Calu3 (cell line): Measurements from ENCODE around the gene CDH2. TPM values are rescaled to one million over a fixed set of nuclear protein-coding genes. Genes with fewer than 3 reads are reported as not detected.

Experiments used
- BruUV-seq: library from RNA; stranded (reverse); fragments of 400-500 nt; replicated peaks from 2 replicates; lab custom pipeline; 2021; lab: Mats Ljungman, UMichigan
- CTCF ChIA-PET: fragments of 300-600 bp; sonication (Branson Sonifier 250); formaldehyde crosslinking; loops from one replicate; lab custom pipeline; 2022; ENCODE audit warnings: antibody characterized with exemption; lab: Charles Lee
- DNase-seq: peaks from one replicate; pipeline ENCODE4 v3.0.0; 2022
- H3K27ac Mint-ChIP-seq: one replicate; pipeline ENCODE4 v1.8.0; 2022; ENCODE audit warnings: mixed read lengths; ENCODE audit not compliant: unreplicated experiment
- H3K27me3 Mint-ChIP-seq: one replicate; pipeline ENCODE4 v1.8.0; 2022; ENCODE audit warnings: mixed read lengths; ENCODE audit not compliant: unreplicated experiment
- H3K36me3 Mint-ChIP-seq: one replicate; pipeline ENCODE4 v1.8.0; 2022; ENCODE audit warnings: mild to moderate bottlenecking, moderate library complexity, mixed read lengths; ENCODE audit not compliant: insufficient read depth, unreplicated experiment
- H3K4me1 Mint-ChIP-seq: one replicate; pipeline ENCODE4 v1.8.0; 2022; ENCODE audit warnings: mild to moderate bottlenecking, low read depth, mixed read lengths; ENCODE audit not compliant: unreplicated experiment
- H3K4me3 Mint-ChIP-seq: one replicate; pipeline ENCODE4 v1.8.0; 2022; ENCODE audit warnings: mild to moderate bottlenecking, low read depth, moderate library complexity, mixed read lengths; ENCODE audit not compliant: unreplicated experiment
- H3K9me3 Mint-ChIP-seq: one replicate; pipeline ENCODE4 v1.8.0; 2022; ENCODE audit warnings: low read depth, mixed read lengths; ENCODE audit not compliant: unreplicated experiment
- CTCF ChIP-seq: fragments of 200-600 bp; IDR thresholded peaks from one replicate; pipeline ENCODE4 v1.8.0; 2022; ENCODE audit warnings: antibody characterized with exemption; ENCODE audit not compliant: unreplicated experiment
- intact Hi-C: fragments of 100-400 bp; cut with micrococcal nuclease; formaldehyde crosslinking; loops from one replicate; pipeline ENCODE4 v1.10.0; 2022; ENCODE audit not compliant: unreplicated experiment
- total RNA-seq: library from RNA; stranded (reverse); gene quantifications from 2 replicates; pipeline ENCODE4 v1.2.3, GENCODE V29; 2022

The CDH2 gene
- total RNA-seq, 1 experiment from 2014 or later = 2.3 TPM

GRCh38 chr18:28109781-28110560, 67.0 kb downstream of the CDH2 start:
- Mint-ChIP-seq H3K4me1 (peaks cover 35% of the 10 kb centered on the region), H3K27me3 (no peaks in the 10 kb centered on the region), H3K9me3 (no peaks in the 10 kb centered on the region), H3K27ac (no peak overlapping the region), H3K36me3 (no peaks in the 10 kb centered on the region), H3K4me3 (no peak overlapping the region)
- BruUV-seq = no TSS peak
- no peak for TF ChIP-seq CTCF
- no peak for DNase-seq
- CTCF ChIA-PET = no interaction called here
- intact Hi-C loops = loop anchor here (5.0 kb wide), 2 partner anchors 98 to 188 kb away; no protein-coding TSS in a partner anchor

GRCh38 chr18:28108814-28109213, 68.1 kb downstream of the CDH2 start:
- intact Hi-C loops = loop anchor here (5.0 kb wide), 1 partner anchor 187 kb away; no protein-coding TSS in a partner anchor
- DNase-seq = no peak
- CTCF ChIA-PET = interaction anchor here (0.6 kb wide), 1 partner anchor 856 kb away, joined by 3 read pairs; no protein-coding TSS in a partner anchor
- Mint-ChIP-seq H3K36me3 (no peaks in the 10 kb centered on the region), H3K27ac (no peak overlapping the region), H3K27me3 (no peaks in the 10 kb centered on the region), H3K4me1 (peaks cover 23% of the 10 kb centered on the region), H3K9me3 (no peaks in the 10 kb centered on the region), H3K4me3 (no peak overlapping the region)
- TF ChIP-seq CTCF = no peak
- BruUV-seq = no TSS peak

GRCh38 chr18:28108254-28108653, 68.7 kb downstream of the CDH2 start:
- no peak for DNase-seq
- Mint-ChIP-seq H3K27ac (no peak overlapping the region), H3K4me3 (no peak overlapping the region), H3K4me1 (peaks cover 18% of the 10 kb centered on the region), H3K9me3 (no peaks in the 10 kb centered on the region), H3K27me3 (no peaks in the 10 kb centered on the region), H3K36me3 (no peaks in the 10 kb centered on the region)
- TF ChIP-seq CTCF = no peak
- CTCF ChIA-PET = no interaction called here
- BruUV-seq = no TSS peak
- intact Hi-C loops = loop anchor here (5.0 kb wide), 1 partner anchor 186 kb away; no protein-coding TSS in a partner anchor

GRCh38 chr18:28099237-28099636, 77.7 kb downstream of the CDH2 start:
- no peak overlapping the region for H3K27ac Mint-ChIP-seq
- H3K9me3 Mint-ChIP-seq = no peaks in the 10 kb centered on the region
- DNase-seq = no peak
- H3K4me3 Mint-ChIP-seq = no peak overlapping the region
- intact Hi-C loops = no loop called here
- TF ChIP-seq CTCF = no peak
- CTCF ChIA-PET = no interaction called here
- no TSS peak for BruUV-seq
- no peaks in the 10 kb centered on the region for H3K27me3 Mint-ChIP-seq
- H3K4me1 Mint-ChIP-seq = no peaks in the 10 kb centered on the region
- H3K36me3 Mint-ChIP-seq = no peaks in the 10 kb centered on the region
